GM19455 (cell line): Measurements from ENCODE around the gene GPX3.

Experiments used
- ATAC-seq: cut with Tn5 transposase; IDR thresholded peaks from one replicate; pipeline ENCODE4 v1.9.1; 2021; ENCODE audit not compliant: unreplicated experiment

Gene GPX3, protein sequence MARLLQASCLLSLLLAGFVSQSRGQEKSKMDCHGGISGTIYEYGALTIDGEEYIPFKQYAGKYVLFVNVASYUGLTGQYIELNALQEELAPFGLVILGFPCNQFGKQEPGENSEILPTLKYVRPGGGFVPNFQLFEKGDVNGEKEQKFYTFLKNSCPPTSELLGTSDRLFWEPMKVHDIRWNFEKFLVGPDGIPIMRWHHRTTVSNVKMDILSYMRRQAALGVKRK

DNA sequence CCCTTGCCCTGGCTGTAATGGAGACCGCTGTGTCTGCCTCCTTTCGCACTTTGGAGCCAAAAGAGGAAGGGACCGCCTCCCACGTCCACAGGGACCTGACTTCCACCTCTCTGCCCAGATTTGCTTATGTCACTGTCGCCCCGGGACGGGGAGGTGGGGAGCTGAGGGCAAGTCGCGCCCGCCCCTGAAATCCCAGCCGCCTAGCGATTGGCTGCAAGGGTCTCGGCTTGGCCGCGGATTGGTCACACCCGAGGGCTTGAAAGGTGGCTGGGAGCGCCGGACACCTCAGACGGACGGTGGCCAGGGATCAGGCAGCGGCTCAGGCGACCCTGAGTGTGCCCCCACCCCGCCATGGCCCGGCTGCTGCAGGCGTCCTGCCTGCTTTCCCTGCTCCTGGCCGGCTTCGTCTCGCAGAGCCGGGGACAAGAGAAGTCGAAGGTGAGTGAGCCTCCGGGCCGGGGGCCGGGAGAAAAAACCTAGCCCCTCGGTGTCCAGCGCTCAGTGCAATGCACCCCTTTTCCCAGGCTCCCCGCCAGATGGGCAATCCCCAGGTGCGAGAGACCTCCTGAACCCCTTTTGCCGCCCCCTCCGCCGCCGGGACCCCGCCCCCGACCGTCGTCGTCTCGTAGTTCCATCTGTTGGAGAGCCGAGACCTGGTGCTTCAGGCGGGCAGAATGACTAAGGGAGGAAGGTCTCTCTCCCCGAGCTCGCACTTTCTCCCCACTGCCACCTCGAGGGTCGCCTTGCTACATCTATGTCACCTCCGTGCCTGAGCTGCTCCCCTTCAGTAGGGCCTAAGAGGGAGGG, at the start of gene GPX3:
TSS of gene GPX3 (plus strand) at position 288 of the 807 bp plus-strand sequence. CDS start at position 352, 64 bp downstream.
- no peak for ATAC-seq

DNA sequence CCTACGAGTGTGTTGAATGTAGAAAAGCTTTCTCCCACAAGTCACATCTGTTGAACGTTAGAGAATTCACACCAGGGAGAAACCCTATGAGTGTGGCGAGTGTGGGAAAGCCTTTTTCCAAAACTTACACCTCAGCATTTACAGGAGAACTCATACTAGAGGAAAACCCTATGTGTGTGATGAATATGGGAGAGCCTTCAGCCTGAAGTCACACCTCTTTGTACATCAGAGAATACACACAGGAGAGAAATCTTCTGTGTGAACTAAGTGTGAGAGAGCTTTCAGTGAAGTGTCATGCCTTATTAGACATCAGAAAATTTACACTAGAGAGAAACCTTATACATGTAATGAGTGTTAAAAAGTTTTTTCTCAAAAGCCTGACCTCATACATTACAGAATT, 41.8 kb upstream of the GPX3 start:
- no peak for ATAC-seq

DNA sequence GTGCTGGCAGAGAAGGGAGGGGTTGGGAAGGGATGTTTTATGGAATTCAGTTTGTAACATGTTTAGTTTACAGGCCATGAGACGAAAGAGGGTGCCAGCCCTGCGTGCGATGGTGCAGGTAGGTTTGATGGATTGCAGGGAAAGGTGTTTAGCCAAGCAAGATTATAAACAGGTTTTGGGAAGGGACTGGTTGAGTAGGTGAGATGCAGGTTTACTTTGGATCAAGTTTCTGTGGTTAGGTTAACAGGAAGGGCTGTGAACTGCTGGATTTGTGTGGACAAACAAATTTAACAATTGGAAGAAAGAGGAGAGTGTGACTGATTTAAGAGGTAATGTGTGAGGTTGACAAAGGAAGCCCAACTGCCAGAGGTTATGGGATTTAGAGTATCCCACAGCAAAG, 32.6 kb upstream of the GPX3 start:
- ATAC-seq, result no peak

DNA sequence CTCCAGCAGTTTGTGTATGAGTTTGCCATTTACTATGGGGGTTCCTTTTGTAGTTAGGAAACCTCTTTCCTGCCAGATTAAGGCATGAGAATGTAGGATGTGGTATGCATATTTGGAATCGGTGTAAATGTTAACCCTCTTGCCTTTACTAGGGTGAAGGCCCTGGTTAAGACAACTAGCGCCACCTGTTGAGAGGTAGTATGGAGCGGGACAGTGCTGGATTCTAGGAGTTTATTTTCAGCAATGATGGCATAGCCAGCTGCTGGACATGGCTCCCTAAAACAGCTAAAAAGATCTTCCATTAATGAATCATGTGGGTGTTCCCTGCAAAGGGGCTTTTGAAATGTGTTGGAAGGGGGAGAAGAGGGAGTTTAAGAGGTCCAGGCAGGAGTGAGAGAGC, 30.7 kb upstream of the GPX3 start:
- no peak for ATAC-seq

DNA sequence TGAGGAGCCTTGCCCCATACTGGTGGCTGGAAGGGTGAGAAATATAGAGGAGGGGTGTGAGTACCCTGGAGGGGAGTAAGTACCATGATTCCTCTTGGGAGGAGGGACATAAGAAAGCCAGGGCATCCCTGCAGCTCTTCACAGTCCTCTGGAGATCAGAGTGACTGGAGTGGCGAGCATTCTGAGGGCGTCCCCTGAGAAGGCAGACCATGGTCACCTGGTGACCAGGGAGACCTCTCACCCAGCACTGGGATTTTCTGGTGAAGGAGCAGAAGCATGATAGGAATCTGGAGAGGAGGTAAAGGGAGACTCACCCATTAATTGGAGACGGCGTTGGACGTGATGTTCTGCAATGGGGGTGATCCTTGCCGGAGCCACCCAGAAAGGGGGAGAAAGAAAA, 27.7 kb upstream of the GPX3 start:
- ATAC-seq, result no peak

DNA sequence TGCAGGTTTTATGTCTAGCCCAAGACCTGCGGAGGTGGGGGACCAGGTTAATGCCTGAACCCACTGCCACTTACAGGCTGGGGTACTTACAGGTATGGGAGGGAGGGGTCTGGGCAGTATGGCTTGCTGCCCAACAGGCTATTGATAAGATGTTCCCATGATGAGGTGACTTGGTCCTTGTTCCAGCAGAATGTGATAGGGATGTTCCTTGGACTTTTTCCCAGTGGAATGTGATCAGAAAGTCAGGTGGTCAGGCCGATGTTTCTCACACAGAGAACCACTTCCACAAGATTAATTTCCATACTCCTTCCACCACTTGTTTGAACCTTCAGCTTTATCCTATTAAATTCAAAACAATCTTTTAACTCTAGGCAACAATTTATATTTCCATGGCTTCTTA, 27.0 kb upstream of the GPX3 start:
- no peak for ATAC-seq

DNA sequence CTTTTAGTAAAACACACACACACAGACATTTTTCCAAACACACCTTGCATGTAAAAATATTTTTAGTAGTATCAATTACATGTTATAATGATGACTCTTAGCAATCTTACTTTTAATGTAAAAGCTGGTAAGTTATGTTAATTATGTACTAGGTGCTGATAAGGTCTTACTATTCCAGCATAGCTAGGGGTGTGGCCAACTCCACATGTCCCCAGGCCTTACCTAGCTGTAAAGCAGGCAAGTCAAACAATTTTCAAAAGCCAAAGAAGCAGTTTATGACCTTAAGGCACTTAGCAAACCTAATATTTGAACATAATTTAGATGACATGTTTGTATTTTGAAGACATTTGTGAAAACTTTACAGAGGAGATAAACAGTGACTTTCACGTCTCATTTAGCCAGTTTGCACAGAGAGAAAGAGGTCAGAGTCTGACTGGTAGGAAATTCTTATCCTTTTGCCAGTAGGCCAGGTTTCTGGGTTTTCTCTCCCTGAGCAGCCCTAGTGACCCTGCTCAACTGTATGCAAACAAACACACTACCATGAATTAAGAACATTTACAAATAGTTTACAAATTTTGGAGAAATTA, 26.5 kb upstream of the GPX3 start:
- ATAC-seq, result no peak

DNA sequence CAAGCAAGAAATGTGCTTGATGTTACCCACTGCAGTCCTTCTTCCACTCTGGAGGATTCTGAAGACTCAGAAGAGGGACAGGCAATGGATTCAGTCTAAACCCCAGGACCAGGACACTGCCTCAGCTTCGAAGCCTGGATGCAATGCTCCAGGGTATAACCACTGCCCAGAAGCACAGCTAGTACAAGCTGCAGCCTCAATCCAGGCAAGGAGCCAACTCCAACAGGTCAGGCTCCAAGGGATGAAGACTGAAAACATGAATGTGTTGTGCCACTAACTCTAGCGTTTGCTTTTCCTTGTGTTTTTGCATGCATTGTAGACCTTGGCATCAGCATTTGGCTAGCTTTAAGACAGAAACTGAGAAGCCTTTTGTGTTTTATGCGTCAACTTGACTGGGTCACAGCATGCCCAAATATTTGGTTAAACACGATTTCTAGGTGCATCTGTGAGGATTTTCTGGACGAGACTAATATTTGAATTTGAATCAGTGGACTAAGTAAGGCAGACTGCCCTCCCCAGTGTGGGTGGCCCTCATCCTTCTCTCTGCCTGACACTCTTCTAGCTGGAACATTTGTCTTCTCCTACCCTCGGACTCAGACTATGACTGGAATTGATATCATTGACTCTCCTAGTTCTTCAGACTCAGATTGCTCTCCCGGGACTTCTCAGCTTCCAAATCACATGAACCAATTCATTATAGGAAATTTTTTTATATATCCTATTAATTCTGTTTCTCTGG, 20.5 kb upstream of the GPX3 start:
- ATAC-seq, result no peak

DNA sequence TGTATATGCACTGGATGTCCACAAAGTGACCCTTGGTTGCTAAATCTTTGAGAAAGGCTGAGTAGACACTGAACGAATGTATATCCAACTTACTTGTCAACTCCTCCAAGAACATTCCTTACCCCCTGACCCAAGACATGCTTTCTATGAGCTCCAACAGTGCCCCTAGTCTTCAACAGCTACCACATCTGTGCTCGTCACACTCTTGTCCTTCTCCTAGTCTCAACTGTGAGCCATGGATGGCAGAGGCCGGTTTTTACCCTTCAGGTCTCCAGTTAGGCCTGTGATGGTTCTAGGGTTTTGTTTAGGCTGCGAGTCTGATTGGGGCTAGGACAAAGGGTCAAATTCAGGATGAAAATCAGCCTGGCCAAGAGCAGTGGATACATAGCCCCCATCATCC, 19.0 kb upstream of the GPX3 start:
- ATAC-seq, result no peak

DNA sequence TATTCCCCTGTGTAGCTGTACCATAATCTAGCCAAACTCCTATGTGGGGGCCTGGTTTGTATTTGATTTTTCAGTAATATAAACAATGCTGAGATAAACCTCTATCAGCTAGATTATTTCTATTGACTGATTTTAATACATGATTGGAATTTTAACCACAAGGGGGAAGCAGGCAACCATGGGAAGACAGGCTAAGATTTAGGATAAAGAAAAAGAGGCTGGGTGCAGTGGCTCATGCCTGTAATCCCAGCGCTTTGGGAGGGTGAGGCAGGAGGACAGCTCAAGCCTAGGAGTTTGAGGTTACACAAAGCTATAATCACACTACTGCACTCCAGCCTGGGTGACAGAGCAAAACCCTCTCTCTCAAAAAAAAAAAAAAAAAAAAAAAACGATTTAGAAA, 18.1 kb upstream of the GPX3 start:
- ATAC-seq, result no peak

DNA sequence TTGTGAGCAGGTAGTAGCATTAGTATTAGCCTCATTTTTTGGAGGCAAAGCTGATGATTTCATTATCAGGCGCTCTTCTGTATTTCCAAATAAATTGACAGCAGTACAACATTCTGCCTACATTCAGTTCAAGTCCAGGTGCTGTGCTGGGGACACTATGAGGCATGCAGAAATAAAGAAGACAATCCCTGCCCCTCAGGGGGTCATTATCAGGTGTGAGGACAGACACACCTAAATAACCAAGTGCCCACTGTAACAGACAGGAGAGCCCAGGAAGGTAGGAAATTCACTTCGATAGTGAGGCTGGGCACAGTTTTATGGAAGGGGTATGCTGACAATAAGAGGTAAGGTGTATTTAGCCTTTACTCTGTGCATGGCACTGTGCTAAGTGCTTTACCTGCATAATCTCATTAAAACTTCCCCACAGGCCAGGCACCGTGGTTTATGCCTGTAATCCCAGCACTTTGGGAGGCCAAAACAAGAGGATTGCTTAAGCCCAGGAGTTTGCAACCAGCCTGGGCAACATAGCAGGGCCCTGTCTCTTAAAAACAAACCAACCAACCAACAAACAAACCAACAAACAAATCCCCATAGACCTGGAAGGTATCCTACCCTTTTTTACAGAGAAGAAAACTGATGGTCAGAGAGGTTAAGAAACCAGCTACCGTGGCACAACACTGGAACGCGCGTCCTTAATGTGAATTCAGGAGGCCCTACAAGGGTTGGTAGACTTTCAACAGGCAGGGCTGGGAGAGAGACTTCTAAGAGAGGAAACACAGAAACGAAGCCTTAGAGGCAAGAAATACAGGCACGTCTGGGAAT, 17.5 kb upstream of the GPX3 start:
- ATAC-seq, result no peak

DNA sequence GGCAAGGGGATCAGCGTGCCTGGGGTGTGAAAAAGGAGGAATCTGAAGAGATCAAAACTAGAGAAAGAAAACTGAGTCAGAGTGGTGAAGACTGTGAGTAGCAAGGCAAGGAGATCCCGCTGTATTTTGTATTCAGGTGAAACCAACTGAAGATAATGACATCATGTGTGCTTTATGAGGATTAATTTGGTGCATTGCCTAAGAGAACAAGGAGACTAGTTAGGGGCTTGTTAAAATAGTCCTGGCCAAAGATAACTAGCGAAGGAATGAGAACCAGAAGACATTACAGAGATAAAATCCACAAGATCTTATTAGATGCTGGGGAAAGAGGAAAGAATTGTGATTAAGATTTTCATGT, 16.9 kb upstream of the GPX3 start:
- no peak for ATAC-seq

DNA sequence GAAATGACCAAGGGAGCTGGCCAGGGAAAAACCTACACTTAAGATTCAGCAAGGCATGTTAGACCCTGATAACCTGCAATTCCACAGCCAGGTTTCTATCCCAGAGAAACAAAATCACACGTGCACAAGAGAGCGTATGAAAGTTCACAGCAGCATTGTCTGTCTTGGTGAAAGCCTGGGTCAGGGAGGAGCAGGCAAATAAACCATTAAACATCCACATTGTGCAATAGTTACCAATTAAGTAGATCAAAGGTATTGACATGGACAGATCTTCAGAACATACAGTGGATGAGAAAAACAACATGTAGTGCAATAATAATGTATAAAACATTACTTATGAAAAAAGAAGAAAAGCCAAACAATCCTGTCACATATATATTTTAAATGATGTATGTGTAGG, 15.9 kb upstream of the GPX3 start:
- ATAC-seq, result no peak

DNA sequence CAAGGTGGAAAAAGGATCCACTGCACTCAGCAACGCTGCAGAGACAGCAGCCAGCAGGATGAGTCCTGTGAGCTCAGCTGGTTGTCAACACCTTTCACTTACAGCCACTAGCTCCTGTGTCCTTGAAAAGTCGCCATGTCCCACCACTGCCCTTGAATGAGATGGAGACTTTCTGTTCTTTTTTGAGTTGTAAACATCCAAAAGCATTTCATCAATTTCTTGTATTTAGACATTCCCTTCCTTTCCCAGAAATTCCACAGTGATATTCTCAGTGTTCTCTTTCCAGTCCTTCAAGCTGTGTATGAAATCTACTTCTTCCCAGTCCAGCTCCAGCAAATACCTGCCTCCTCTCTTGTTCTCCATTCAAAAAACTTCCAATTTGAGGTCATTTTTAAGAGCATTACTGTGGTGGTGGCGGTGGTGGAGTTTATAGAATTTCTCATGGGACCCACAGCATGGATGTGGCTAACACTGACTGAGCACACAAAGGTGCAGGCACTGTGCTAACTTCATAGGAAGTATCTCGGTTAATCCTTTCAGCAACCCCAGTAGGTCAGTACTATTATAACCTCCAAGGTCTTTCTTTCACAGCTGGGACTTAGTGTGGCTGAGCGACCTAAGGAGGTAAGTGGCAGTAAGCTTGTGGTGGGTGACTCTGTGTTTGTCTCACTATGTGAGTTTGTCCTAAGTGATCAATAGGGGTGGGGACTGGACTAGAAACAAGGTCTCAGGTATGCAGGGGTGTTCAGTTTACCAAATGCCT, 15.0 kb upstream of the GPX3 start:
- ATAC-seq, result no peak

DNA sequence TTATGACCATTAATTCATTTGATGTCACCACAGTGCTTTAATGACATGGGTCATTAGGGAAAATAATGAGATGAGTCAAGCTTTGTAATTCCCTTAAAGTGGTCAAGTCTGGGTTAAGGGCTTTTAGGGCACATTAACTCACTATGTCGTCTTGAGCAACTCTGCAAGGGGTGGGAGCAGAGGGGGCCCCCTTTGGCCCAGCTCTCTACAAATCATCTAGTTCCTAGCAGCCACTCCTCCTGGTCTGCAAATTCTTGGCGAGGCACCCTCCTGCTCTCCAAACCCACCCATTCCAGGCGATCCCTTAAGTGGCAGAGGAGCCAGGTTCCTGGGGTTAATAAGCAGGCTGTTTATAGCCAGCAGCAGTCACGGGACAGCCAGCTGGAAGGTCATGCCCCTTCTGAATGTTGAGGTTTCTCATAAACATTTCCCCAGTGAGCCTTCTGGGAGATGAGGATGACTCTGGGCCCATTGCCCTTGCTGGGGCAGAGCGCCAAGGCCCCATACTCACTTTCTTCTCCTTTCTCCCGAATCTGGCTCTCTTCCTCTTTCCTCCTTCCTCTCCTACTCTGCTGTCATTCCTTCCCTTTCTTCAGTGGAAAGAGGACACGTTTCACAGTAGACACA, 14.3 kb upstream of the GPX3 start:
- ATAC-seq, result no peak

DNA sequence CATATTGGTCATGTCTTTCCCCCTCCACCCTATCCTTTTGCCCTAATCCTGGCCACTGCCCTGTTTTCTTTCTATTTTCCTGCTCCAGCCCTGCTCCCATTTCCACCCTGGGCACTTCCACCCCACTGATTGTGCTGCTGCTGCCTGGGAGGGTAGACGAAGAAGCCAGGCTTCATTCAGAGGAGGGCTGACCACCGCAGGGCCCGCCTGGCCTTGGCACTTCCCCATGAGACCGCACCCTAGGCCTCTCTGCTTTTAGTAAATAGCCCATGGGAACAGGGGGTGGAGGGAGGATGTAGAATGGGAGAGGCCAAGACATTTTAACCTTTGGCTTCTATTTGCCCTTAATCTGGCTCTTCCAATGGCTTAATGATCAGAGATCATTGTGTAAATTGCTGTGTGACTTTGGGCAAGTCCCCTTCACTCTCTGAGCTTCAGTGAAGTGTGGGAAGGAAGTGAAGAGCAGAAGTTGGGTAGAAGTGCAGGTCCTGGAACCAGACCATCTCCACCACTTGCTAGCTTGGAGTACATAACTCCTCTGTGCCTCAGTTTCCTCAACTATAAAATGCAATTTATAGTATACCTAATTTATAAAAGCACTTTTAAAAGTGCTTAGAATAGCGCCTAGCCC, 13.6 kb upstream of the GPX3 start:
- no peak for ATAC-seq

DNA sequence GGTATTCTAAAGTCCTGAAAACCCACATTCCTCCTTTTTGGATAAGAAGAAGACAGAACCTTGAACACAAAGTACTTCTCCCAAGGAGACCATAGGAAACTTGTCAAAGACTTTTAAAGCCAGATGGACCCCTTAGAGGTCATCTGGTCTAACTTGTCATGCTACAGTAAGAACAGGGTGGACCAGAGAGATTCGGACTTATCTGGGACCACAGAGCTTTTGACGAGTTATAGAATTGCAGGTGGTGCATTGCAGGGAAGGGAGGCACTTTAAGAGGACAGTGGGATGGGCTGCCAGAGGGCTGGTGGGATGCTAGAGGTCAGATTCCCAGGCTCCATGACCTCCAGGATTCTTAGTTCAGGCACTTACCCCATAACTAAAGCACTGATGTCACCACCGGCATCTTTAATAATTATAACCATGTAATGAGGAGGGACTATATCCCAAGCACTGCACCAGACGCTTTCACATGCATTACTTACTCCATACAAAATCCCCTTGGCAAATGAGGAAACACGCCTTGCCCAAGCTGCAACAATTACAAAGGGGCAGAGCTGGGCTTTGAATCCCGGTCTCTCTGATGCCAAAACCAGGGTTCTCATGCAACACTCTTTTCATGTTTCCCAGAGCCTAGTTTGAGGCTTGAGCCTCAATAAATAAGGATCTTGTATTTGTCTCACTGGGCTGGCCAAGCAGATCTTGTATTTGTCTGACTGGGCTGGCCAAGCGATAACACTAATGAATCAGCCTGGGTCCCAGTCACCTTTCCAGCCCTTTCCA, 12.8 kb upstream of the GPX3 start:
- no peak for ATAC-seq

DNA sequence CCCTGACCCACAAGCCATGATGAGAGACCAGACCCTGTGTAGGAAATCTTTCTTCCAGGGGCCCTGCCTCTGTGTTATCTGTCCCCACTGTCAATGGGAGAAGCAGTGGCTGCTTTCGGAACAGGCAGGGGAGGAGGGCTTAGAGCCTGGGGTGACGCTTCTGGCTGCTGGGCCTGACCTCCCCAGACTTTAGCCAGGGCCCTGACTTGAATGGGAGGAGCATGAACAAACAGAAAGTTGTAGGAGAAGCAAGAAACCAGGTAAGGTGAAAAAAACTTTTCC, 12.2 kb upstream of the GPX3 start:
- no peak for ATAC-seq

DNA sequence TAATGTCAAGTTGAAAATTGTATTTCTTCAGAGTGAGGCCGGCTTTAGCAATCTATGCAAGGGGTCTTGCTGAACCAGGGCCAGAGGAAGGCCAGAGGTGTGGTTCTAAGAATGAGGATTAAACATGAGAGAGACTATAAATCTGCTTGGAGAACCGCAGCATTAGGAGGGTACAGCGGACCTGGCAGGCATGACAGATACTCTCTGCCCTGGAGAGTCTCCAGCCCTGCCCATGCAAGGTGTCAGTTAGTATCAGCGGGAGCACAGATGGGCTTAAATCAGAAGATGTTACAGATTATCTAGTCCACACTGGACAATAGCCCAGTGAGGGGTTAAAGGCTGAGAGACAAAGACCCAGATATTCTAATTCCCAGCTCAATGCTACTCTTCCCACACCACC, 11.5 kb upstream of the GPX3 start:
- no peak for ATAC-seq
